ENCODE measurements around the gene ACOT12.

The ACOT12 gene

DNA sequence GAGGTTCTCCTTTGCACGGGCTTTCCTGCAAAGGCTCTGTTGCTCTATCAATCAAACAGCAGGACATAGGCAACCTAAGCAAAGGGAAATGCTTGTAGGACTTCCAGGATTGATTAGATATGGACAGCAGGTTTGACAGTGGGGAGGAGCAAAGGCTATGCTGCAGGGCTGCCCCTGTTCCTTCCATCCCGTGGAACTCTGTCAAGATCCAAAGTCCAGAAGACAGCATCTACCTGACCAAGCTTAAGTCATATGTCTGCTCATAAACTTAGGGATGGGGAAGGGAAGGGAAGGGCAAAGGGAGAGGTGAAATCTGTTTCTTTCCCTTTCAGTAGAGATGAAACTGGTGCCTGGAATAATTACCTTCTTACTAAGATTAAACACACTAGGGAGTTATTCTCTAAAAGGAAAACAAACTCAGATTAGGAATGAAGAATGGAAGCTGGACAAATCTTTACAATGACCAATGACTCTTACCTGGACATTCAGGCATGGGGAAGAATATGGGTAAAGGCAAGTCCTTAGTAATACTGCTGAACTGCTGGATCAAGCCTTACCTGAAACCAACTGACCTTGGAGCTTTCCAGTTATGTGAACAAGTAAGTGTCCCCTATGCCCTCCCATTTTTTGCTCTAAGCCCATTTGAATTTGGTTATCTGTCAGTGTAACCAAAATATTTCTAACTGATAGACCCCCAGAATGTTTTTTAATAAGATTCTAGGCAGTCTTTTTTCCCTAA lies 8.4 kb upstream of the ACOT12 start:
- Histone ChIP-seq H3K9ac (no peak overlapping the region), H3K4me3 (no peak overlapping the region), H3K27ac (no peak overlapping the region), H4K20me1 (no peaks in the 10 kb centered on the region), H3K36me3 (no peaks in the 10 kb centered on the region), H3K4me2 (no peak overlapping the region), H3K4me1 (no peaks in the 10 kb centered on the region), H3K9me3 (no peaks in the 10 kb centered on the region), H3K27me3 (no peaks in the 10 kb centered on the region)
- TF ChIP-seq Cebpa-rat (IDR thresholded peaks at IDR 0.05): no peak

DNA sequence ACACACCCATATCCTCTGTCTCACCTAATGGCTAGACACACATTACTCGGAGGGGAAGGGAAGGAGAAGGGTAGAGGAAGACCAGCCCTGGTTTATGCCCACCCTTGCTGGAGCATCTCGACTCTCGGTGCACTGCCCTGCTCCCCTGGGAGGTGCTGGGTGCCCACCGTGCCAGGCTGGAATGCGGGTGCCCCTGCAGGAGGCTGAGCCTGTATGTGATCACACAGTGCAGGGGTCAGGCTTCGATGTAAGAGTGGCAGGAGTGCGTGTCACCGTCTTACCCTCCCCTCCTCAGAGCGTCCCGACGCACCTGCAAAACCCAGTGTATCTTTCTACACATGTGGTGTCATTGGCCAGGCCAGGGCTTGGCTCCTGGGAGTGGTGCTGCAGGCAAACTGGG lies 7.3 kb upstream of the ACOT12 start:
- Histone ChIP-seq H3K9ac (no peak overlapping the region), H3K4me3 (no peak overlapping the region), H3K4me1 (no peaks in the 10 kb centered on the region), H3K36me3 (no peaks in the 10 kb centered on the region), H3K9me3 (no peaks in the 10 kb centered on the region), H3K27ac (no peak overlapping the region), H3K4me2 (no peak overlapping the region), H4K20me1 (no peaks in the 10 kb centered on the region), H3K27me3 (no peaks in the 10 kb centered on the region)
- TF ChIP-seq Cebpa-rat (IDR thresholded peaks at IDR 0.05): no peak

GRCh38 chr5:81400375-81400774 lies 6.4 kb upstream of the ACOT12 start:
- no peak overlapping the region for H3K4me3 ChIP-seq
- no peak for TF ChIP-seq Cebpa-rat (IDR thresholded peaks at IDR 0.05)
- H3K27ac ChIP-seq: no peak overlapping the region
- H3K4me1 ChIP-seq: no peaks in the 10 kb centered on the region
- H3K27me3 ChIP-seq: no peaks in the 10 kb centered on the region
- no peak overlapping the region for H3K9ac ChIP-seq
- H3K9me3 ChIP-seq: 0 out of 2 replicates have a peak, but pooled peaks cover 2% of the 10 kb centered on the region
- H3K4me2 ChIP-seq: no peak overlapping the region
- H4K20me1 ChIP-seq: no peaks in the 10 kb centered on the region
- H3K36me3 ChIP-seq: no peaks in the 10 kb centered on the region

GRCh38 chr5:81398741-81399140 lies 4.8 kb upstream of the ACOT12 start:
- Histone ChIP-seq H3K9me3 (peaks cover 13% of the 10 kb centered on the region; the same call in 1 of the 2 replicates), H3K36me3 (no peaks in the 10 kb centered on the region), H3K4me3 (no peak overlapping the region), H4K20me1 (no peaks in the 10 kb centered on the region), H3K27me3 (no peaks in the 10 kb centered on the region), H3K9ac (no peak overlapping the region), H3K27ac (no peak overlapping the region), H3K4me1 (no peaks in the 10 kb centered on the region), H3K4me2 (no peak overlapping the region)
- TF ChIP-seq Cebpa-rat (IDR thresholded peaks at IDR 0.05): no peak

- no peaks in the 10 kb centered on the region for H3K36me3 ChIP-seq
- no peak overlapping the region for H3K27ac ChIP-seq
- no peaks in the 10 kb centered on the region for H3K27me3 ChIP-seq
- H3K4me1 ChIP-seq: no peaks in the 10 kb centered on the region
- no peak overlapping the region for H3K4me2 ChIP-seq
- H3K9ac ChIP-seq: no peak overlapping the region
- TF ChIP-seq Cebpa-rat (IDR thresholded peaks at IDR 0.05): no peak
- no peak overlapping the region for H3K4me3 ChIP-seq
- H3K9me3 ChIP-seq: peaks cover 17% of the 10 kb centered on the region; the same call in 1 of the 2 replicates
- H4K20me1 ChIP-seq: no peaks in the 10 kb centered on the region
Observed at GRCh38 chr5:81397176-81397575, 3.2 kb upstream of the ACOT12 start.

- H3K4me2 ChIP-seq: no peak overlapping the region
- peaks cover 17% of the 10 kb centered on the region; the same call in 1 of the 2 replicates for H3K9me3 ChIP-seq
- H3K36me3 ChIP-seq: no peaks in the 10 kb centered on the region
- H3K4me3 ChIP-seq: no peak overlapping the region
- no peak for TF ChIP-seq Cebpa-rat (IDR thresholded peaks at IDR 0.05)
- no peak overlapping the region for H3K27ac ChIP-seq
- H3K9ac ChIP-seq: no peak overlapping the region
- H3K4me1 ChIP-seq: no peaks in the 10 kb centered on the region
- H3K27me3 ChIP-seq: no peaks in the 10 kb centered on the region
- no peaks in the 10 kb centered on the region for H4K20me1 ChIP-seq
Observed at GRCh38 chr5:81395262-81395661, 1.3 kb upstream of the ACOT12 start.

DNA sequence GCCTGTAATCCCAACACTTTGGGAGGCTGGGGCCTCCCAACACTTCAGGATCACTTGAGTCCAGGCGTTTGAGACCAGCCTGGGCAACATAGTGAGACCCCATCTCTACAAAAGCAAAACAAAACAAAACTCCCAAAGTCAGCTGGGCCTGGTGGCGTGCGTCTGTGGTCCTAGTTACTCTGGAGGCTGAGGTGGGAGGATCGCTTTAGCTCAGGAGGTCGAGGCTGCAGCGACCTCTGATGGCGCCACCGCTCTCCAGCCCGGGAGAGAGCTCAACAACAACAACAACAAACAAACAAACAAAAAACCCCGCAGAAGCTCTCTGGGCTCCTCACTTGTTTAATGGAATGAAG lies 528 bp downstream of the ACOT12 start:
- no peak overlapping the region for H3K27ac ChIP-seq
- TF ChIP-seq Cebpa-rat (IDR thresholded peaks at IDR 0.05): no peak
- no peak overlapping the region for H3K4me3 ChIP-seq
- no peaks in the 10 kb centered on the region for H3K36me3 ChIP-seq
- no peak overlapping the region for H3K4me2 ChIP-seq
- H3K9me3 ChIP-seq: peaks cover 17% of the 10 kb centered on the region; the same call in 1 of the 2 replicates
- H3K4me1 ChIP-seq: no peaks in the 10 kb centered on the region
- H4K20me1 ChIP-seq: no peaks in the 10 kb centered on the region
- no peaks in the 10 kb centered on the region for H3K27me3 ChIP-seq
- H3K9ac ChIP-seq: no peak overlapping the region

DNA sequence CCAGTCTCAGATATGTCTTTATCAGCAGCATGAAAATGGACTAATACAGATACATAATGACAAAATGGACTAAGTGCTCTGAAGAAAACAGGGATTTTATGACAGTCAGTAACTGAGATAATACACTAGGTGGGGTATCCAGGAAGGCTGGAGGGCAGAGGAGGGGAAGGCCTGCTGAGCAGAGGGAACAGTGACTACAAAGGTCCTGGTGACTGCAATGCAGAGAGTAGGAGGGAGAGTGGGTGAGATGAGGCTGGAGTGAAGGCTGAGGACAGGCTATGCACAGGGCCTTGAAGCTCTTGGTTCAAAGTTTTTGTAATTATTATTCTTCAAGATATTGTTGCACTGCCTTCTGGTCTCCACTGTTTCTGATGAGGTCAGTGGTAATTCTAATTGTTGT lies 4.9 kb downstream of the ACOT12 start:
- Histone ChIP-seq H3K27ac (no peak overlapping the region), H4K20me1 (no peaks in the 10 kb centered on the region), H3K9me3 (peaks cover 7% of the 10 kb centered on the region; the same call in 1 of the 2 replicates), H3K27me3 (no peaks in the 10 kb centered on the region), H3K4me1 (no peaks in the 10 kb centered on the region), H3K4me3 (no peak overlapping the region), H3K9ac (no peak overlapping the region), H3K4me2 (no peak overlapping the region), H3K36me3 (no peaks in the 10 kb centered on the region)
- no peak for TF ChIP-seq Cebpa-rat (IDR thresholded peaks at IDR 0.05)

- H3K27me3 ChIP-seq: no peaks in the 10 kb centered on the region
- H3K36me3 ChIP-seq: no peaks in the 10 kb centered on the region
- no peak overlapping the region for H3K9ac ChIP-seq
- H3K27ac ChIP-seq: no peak overlapping the region
- no peak overlapping the region for H3K4me3 ChIP-seq
- no peaks in the 10 kb centered on the region for H3K4me1 ChIP-seq
- no peaks in the 10 kb centered on the region for H3K9me3 ChIP-seq
- TF ChIP-seq Cebpa-rat (IDR thresholded peaks at IDR 0.05): no peak
- no peak overlapping the region for H3K4me2 ChIP-seq
- no peaks in the 10 kb centered on the region for H4K20me1 ChIP-seq
Observed at GRCh38 chr5:81388169-81388568, 5.8 kb downstream of the ACOT12 start.

DNA sequence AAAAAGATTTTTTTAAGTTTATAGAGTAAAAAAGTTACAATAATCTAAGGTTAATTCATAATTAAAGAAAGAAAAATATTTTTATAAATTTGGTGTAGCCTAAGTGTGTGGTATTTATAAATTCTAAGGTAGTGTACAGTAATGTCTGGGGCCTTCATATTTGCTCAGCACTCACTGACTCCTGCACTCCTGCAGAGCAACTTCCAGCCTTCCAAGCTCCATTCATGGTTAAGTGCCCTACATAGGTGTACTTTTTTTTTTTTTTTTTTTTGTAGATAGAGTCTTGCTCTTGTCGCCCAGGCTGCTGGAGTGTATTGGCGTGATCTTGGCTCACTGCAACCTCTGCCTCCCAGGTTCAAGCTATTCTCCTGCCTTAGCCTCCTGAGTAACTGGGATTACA lies 10.1 kb downstream of the ACOT12 start:
- no peak for TF ChIP-seq Cebpa-rat (IDR thresholded peaks at IDR 0.05)
- no peaks in the 10 kb centered on the region for H3K9me3 ChIP-seq

More for the DNA sequence above, 10.1 kb downstream of the ACOT12 start:
- Histone ChIP-seq H3K27ac (no peak overlapping the region), H3K36me3 (no peaks in the 10 kb centered on the region), H3K4me2 (no peak overlapping the region), H4K20me1 (no peaks in the 10 kb centered on the region), H3K4me3 (no peak overlapping the region), H3K27me3 (no peaks in the 10 kb centered on the region), H3K4me1 (no peaks in the 10 kb centered on the region), H3K9ac (no peak overlapping the region)

Measured in BLaER1 (cell line).